HFF-Myc (cell line): ENCODE results near the gene TMCC3.
"Not testable (repeated sequence)": the region's sequence is repeated elsewhere in the genome, so short reads cannot be mapped to it uniquely, and the experiment has no call there.

Experiments used
- DNase-seq: peaks from one replicate; pipeline ENCODE4 v3.0.0-alpha.2; 2011; ENCODE audit warnings: low read depth; ENCODE audit errors: extremely low read depth
- H3K4me3 ChIP-seq: replicated peaks from 2 replicates; pipeline ENCODE4 v1.5.1; 2011; ENCODE audit warnings: low read depth, mild to moderate bottlenecking, control low read depth, low read length
- CTCF ChIP-seq: IDR thresholded peaks from 2 replicates; pipeline ENCODE4 v1.5.1; 2012; ENCODE audit warnings: mild to moderate bottlenecking, low read depth, low read length, control low read depth; ENCODE audit errors: missing control alignments

TMCC3 gene

DNA sequence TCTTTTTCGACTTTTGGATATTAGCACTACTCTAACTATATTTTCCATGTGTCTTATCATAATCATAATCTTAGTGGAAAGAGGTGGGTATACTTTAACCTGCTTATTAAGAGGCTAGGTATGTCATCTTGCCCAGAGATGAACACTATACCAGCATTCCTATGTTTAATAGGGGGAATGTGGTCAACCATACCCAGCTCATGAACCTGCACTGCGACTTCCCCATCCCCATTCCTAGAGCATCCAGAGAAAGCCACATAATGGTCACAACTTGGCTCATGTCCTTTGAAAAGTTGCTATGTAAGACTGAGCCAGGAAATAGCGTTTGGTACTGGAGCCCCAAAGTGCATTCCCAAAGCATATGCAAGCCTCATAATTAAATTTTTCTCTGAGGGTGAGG, 55.2 kb downstream of the TMCC3 start:
- no peak overlapping the region for H3K4me3 ChIP-seq
- TF ChIP-seq CTCF, result no peak
- DNase-seq, result no peak

- no peak overlapping the region for H3K4me3 ChIP-seq
- no peak for TF ChIP-seq CTCF
- DNase-seq, result no peak
Measured at GRCh38 chr12:94594443-94594825, 55.9 kb downstream of the TMCC3 start.

GRCh38 chr12:94593822-94594442, 56.4 kb downstream of the TMCC3 start:
- no peak overlapping the region for H3K4me3 ChIP-seq
- TF ChIP-seq CTCF, result no peak
- no peak for DNase-seq

DNA sequence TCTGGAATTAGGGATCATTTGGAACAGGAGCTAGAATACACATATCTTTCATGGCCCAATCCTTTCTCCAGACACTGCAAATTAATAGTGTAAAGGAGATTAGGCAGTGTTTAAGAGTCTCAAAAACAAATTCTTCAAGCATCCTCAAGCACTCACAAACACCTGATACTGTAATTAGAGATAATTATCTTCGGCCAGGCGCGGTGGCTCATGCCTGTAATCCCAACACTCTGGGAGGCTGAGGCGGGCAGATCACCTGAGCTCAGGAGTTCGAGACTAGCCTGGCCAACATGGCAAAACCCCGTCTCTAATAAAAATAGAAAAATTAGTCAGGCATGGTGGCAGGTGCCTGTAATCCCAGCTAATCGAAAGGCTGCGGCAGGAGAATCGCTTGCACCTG, 57.6 kb downstream of the TMCC3 start:
- DNase-seq, result not testable (repeated sequence)

DNA sequence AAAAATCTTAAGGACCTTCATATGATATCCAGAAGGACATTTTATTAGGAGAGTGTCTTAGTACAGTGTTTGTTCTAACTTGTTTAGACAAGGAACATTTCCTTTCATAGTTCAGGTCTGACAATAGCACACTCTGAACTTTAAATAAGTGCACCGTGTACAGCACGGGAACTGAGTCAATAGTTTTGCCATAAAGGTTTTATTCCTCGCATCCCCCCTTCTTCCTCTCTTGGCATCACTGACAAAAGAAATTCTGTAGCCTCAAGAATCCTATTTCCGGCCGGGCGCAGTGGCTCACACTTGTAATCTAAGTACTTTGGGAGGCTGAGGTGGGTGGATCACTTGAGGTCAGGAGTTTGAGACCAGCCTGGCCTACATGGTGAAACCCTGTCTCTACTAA, 58.3 kb downstream of the TMCC3 start:
- H3K4me3 ChIP-seq, result no peak overlapping the region
- DNase-seq, result no peak
- no peak for TF ChIP-seq CTCF

More for the DNA sequence above, 57.6 kb downstream of the TMCC3 start:
- H3K4me3 ChIP-seq, result not testable (repeated sequence)

- no peak for DNase-seq
- TF ChIP-seq CTCF, result no peak
- no peak overlapping the region for H3K4me3 ChIP-seq
Measured at GRCh38 chr12:94590428-94590827, 59.9 kb downstream of the TMCC3 start.

DNA sequence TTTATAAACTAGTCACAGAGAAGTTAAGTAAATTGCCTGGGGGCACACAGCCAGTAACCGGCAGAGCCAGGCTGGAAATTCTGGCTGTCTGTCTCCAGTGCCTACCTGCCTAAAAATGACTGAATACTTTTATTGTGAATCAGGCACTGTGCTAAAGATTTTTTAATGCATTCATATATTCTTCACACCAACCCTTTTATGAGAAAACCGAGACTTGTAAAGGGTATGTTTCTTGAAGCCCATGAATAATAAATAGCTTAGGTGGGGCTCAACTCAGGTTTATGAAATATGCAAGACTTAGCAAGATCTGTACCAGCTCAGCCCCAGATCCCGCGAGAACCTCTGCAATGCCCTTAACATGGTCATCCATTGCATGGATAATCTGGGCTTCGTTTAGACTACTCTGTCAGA, 60.8 kb downstream of the TMCC3 start:
- TF ChIP-seq CTCF, result no peak
- no peak overlapping the region for H3K4me3 ChIP-seq
- DNase-seq, result no peak

GRCh38 chr12:94588346-94588745, 62.0 kb downstream of the TMCC3 start:
- no peak overlapping the region for H3K4me3 ChIP-seq
- no peak for TF ChIP-seq CTCF
- DNase-seq, result no peak
